ENCODE results near the gene ABCA13.

DNA sequence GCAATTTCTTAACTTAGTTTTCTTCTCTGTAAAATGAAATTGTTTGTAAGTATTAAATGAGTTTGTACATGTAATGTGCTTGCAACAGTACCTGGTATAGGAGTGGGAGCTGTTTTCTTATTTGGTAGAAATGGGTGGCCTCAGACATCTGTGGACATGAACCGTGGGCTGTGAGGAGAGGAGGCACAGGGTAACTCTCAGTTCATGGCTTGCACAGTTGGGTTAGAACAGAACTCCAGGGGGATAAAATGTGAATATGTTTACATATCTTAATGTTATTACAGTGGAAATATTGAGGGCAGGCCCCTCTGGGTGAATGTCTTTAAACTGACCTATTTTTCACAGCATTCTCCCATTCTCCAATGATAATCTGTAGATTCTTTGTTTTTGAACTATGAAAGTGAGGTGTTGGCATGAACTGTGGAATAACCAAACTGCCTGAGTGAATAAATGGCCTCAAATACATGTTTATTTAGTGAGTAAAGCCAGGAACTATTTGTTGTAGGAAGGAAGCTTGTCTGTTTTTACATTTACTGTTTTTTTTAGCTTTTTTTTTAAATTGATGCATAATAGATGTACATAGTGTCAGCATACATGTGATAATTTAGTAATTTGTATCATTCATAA lies 2.6 kb downstream of the ABCA13 start:
- TF ChIP-seq, protein P1, sequence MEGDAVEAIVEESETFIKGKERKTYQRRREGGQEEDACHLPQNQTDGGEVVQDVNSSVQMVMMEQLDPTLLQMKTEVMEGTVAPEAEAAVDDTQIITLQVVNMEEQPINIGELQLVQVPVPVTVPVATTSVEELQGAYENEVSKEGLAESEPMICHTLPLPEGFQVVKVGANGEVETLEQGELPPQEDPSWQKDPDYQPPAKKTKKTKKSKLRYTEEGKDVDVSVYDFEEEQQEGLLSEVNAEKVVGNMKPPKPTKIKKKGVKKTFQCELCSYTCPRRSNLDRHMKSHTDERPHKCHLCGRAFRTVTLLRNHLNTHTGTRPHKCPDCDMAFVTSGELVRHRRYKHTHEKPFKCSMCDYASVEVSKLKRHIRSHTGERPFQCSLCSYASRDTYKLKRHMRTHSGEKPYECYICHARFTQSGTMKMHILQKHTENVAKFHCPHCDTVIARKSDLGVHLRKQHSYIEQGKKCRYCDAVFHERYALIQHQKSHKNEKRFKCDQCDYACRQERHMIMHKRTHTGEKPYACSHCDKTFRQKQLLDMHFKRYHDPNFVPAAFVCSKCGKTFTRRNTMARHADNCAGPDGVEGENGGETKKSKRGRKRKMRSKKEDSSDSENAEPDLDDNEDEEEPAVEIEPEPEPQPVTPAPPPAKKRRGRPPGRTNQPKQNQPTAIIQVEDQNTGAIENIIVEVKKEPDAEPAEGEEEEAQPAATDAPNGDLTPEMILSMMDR (IDR thresholded peaks at IDR 0.05; ENCODE audit: insufficient read depth, low read length) = no peak
- TF ChIP-seq, protein P2, sequence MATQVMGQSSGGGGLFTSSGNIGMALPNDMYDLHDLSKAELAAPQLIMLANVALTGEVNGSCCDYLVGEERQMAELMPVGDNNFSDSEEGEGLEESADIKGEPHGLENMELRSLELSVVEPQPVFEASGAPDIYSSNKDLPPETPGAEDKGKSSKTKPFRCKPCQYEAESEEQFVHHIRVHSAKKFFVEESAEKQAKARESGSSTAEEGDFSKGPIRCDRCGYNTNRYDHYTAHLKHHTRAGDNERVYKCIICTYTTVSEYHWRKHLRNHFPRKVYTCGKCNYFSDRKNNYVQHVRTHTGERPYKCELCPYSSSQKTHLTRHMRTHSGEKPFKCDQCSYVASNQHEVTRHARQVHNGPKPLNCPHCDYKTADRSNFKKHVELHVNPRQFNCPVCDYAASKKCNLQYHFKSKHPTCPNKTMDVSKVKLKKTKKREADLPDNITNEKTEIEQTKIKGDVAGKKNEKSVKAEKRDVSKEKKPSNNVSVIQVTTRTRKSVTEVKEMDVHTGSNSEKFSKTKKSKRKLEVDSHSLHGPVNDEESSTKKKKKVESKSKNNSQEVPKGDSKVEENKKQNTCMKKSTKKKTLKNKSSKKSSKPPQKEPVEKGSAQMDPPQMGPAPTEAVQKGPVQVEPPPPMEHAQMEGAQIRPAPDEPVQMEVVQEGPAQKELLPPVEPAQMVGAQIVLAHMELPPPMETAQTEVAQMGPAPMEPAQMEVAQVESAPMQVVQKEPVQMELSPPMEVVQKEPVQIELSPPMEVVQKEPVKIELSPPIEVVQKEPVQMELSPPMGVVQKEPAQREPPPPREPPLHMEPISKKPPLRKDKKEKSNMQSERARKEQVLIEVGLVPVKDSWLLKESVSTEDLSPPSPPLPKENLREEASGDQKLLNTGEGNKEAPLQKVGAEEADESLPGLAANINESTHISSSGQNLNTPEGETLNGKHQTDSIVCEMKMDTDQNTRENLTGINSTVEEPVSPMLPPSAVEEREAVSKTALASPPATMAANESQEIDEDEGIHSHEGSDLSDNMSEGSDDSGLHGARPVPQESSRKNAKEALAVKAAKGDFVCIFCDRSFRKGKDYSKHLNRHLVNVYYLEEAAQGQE (IDR thresholded peaks at IDR 0.05; ENCODE audit: insufficient replicate concordance, low read depth) = no peak
- TF ChIP-seq POLR2AphosphoS5 (IDR thresholded peaks at IDR 0.05; ENCODE audit: low read depth) = no peak
